Caco-2 (cell line): Measurements from ENCODE around the gene ATG9A. TPM values are rescaled to one million over a fixed set of nuclear protein-coding genes. Genes with fewer than 3 reads are reported as not detected.

Source experiments
- BruUV-seq: library from RNA; stranded (reverse); fragments of 400-500 nt; replicated peaks from 2 replicates; lab custom pipeline; 2021; lab: Mats Ljungman, UMichigan
- CTCF ChIA-PET: fragments of 300-600 bp; sonication (Branson Sonifier 250); formaldehyde crosslinking; loops from one replicate; lab custom pipeline; 2022; ENCODE audit warnings: antibody characterized with exemption; lab: Charles Lee
- POLR2A ChIA-PET: fragments of 300-600 bp; sonication (Branson Sonifier 250); formaldehyde crosslinking; loops from one replicate; lab custom pipeline; 2022; ENCODE audit warnings: antibody characterized with exemption; lab: Charles Lee
- DNase-seq, 2 experiments: peaks; one replicate each; pipeline versions ENCODE4 v3.0.0 to v3.0.0-alpha.2; 2020 to 2022
- H3K27me3 ChIP-seq: replicated peaks from 2 replicates; pipeline ENCODE4 v1.6.0; 2011; ENCODE audit warnings: low read length; ENCODE audit not compliant: control insufficient read depth, insufficient read depth
- H3K36me3 ChIP-seq: 2 replicates; pipeline ENCODE4 v1.5.1; 2011; ENCODE audit warnings: low read length; ENCODE audit not compliant: control insufficient read depth, insufficient read depth
- H3K4me1 ChIP-seq: fragments of 250-450 bp; sonication (Bioruptor Pico); 2 replicates; pipeline ENCODE4 v1.5.1; 2020; ENCODE audit warnings: mild to moderate bottlenecking
- H3K4me3 ChIP-seq: 2 replicates; pipeline ENCODE4 v1.5.1; 2011; ENCODE audit warnings: low read depth, mild to moderate bottlenecking, control low read depth, low read length
- H3K9me3 ChIP-seq: fragments of 250-450 bp; sonication (Bioruptor Pico); 2 replicates; pipeline ENCODE4 v1.5.1; 2020; ENCODE audit warnings: mild to moderate bottlenecking, moderate library complexity
- H3K27ac Mint-ChIP-seq: one replicate; pipeline ENCODE4 v1.8.0; 2022; ENCODE audit warnings: mixed read lengths; ENCODE audit not compliant: unreplicated experiment
- H3K27me3 Mint-ChIP-seq: one replicate; pipeline ENCODE4 v1.8.0; 2022; ENCODE audit warnings: mixed read lengths; ENCODE audit not compliant: insufficient read depth, unreplicated experiment
- H3K36me3 Mint-ChIP-seq: one replicate; pipeline ENCODE4 v1.8.0; 2022; ENCODE audit warnings: mild to moderate bottlenecking, mixed read lengths; ENCODE audit not compliant: insufficient read depth, unreplicated experiment
- H3K4me1 Mint-ChIP-seq: one replicate; pipeline ENCODE4 v1.8.0; 2022; ENCODE audit warnings: low read depth, mixed read lengths; ENCODE audit not compliant: unreplicated experiment
- H3K4me3 Mint-ChIP-seq: one replicate; pipeline ENCODE4 v1.8.0; 2022; ENCODE audit warnings: mild to moderate bottlenecking, moderate library complexity, mixed read lengths; ENCODE audit not compliant: unreplicated experiment
- H3K9me3 Mint-ChIP-seq: one replicate; pipeline ENCODE4 v1.8.0; 2022; ENCODE audit warnings: mixed read lengths; ENCODE audit not compliant: unreplicated experiment
- CTCF ChIP-seq, 2 experiments: fragments of 200-600 bp in 1 of 2; IDR thresholded peaks; 1 replicate in 1 of 2; 2 replicates in 1 of 2; pipeline versions ENCODE4 v1.5.1 to v1.8.0; 2011 to 2022; ENCODE audit warnings: antibody characterized with exemption in 1 of 2, control low read depth in 1 of 2, inconsistent platforms in 1 of 2, low read depth in 1 of 2, low read length in 1 of 2, mild to moderate bottlenecking in 1 of 2, moderate library complexity in 1 of 2; ENCODE audit not compliant: insufficient read depth in 1 of 2, severe bottlenecking in 1 of 2, unreplicated experiment in 1 of 2
- intact Hi-C: fragments of 100-400 bp; cut with micrococcal nuclease; formaldehyde crosslinking; loops from one replicate; pipeline ENCODE4 v1.10.0; 2022; ENCODE audit not compliant: unreplicated experiment
- total RNA-seq: library from RNA; stranded (reverse); gene quantifications from 2 replicates; pipeline ENCODE4 v1.2.3, GENCODE V29; 2022

Gene ATG9A
- total RNA-seq, 1 experiment from 2014 or later, result 62.9 TPM

GRCh38 chr2:219223831-219224610 lies 5.4 kb downstream of the ATG9A start:
- no peaks in the 10 kb centered on the region for H3K27me3 Mint-ChIP-seq
- no peaks in the 10 kb centered on the region for H3K4me1 Mint-ChIP-seq
- H3K36me3 Mint-ChIP-seq, result peaks cover 38% of the 10 kb centered on the region
- no peaks in the 10 kb centered on the region for H3K9me3 ChIP-seq
- ChIA-PET POLR2A (no interaction called here), CTCF (no interaction called here)
- H3K36me3 ChIP-seq, result peaks cover 3% of the 10 kb centered on the region; the same call in 1 of the 2 replicates
- no peak overlapping the region for H3K4me3 Mint-ChIP-seq
- 0 out of 2 replicates have a peak, but pooled peaks cover 5% of the 10 kb centered on the region for H3K4me1 ChIP-seq
- H3K9me3 Mint-ChIP-seq, result no peaks in the 10 kb centered on the region
- no peak overlapping the region for H3K4me3 ChIP-seq
- intact Hi-C loops, result no loop called here
- BruUV-seq, result no TSS peak
- no peak overlapping the region for H3K27ac Mint-ChIP-seq
- no peaks in the 10 kb centered on the region for H3K27me3 ChIP-seq
- DNase-seq, result no peak
- no peak for TF ChIP-seq CTCF (IDR thresholded peaks at IDR 0.05; ENCODE audit: insufficient read depth in 1 of 2, low read depth in 1 of 2, low read length in 1 of 2, severe bottlenecking in 1 of 2, unreplicated experiment in 1 of 2)

- Mint-ChIP-seq H3K9me3 (no peaks in the 10 kb centered on the region), H3K27me3 (no peaks in the 10 kb centered on the region), H3K27ac (no peak overlapping the region), H3K4me3 (no peak overlapping the region), H3K36me3 (peaks cover 43% of the 10 kb centered on the region), H3K4me1 (no peaks in the 10 kb centered on the region)
- Histone ChIP-seq H3K4me3 (no peak overlapping the region), H3K4me1 (peaks cover 10% of the 10 kb centered on the region), H3K9me3 (no peaks in the 10 kb centered on the region), H3K27me3 (no peaks in the 10 kb centered on the region), H3K36me3 (peaks cover 3% of the 10 kb centered on the region; the same call in 1 of the 2 replicates)
- no peak for DNase-seq
- TF ChIP-seq CTCF (IDR thresholded peaks at IDR 0.05; ENCODE audit: insufficient read depth in 1 of 2, low read depth in 1 of 2, low read length in 1 of 2, severe bottlenecking in 1 of 2, unreplicated experiment in 1 of 2), result no peak
- ChIA-PET POLR2A (no interaction called here), CTCF (no interaction called here)
- intact Hi-C loops, result no loop called here
- no TSS peak for BruUV-seq
Observed at GRCh38 chr2:219221957-219222518, 7.4 kb downstream of the ATG9A start.

GRCh38 chr2:219220652-219221402 lies 8.6 kb downstream of the ATG9A start:
- Histone ChIP-seq H3K4me3 (no peak overlapping the region), H3K36me3 (peaks cover 3% of the 10 kb centered on the region; the same call in 1 of the 2 replicates), H3K27me3 (no peaks in the 10 kb centered on the region), H3K4me1 (peaks cover 18% of the 10 kb centered on the region), H3K9me3 (no peaks in the 10 kb centered on the region)
- POLR2A ChIA-PET, result no interaction called here
- Mint-ChIP-seq H3K9me3 (no peaks in the 10 kb centered on the region), H3K4me3 (no peak overlapping the region), H3K27ac (no peak overlapping the region), H3K27me3 (no peaks in the 10 kb centered on the region), H3K36me3 (peaks cover 51% of the 10 kb centered on the region), H3K4me1 (no peaks in the 10 kb centered on the region)
- BruUV-seq, result no TSS peak
- CTCF ChIA-PET, result no interaction called here
- TF ChIP-seq CTCF (IDR thresholded peaks at IDR 0.05; ENCODE audit: insufficient read depth in 1 of 2, low read depth in 1 of 2, low read length in 1 of 2, severe bottlenecking in 1 of 2, unreplicated experiment in 1 of 2), result no peak
- intact Hi-C loops, result no loop called here
- DNase-seq, result no peak
